ENCODE results near the gene ZBTB7C. TPM values are rescaled to one million over a fixed set of nuclear protein-coding genes. Genes with fewer than 3 reads are reported as not detected.

The ZBTB7C gene
- total RNA-seq, 1 experiment from 2014 or later: 0.33 TPM

DNA sequence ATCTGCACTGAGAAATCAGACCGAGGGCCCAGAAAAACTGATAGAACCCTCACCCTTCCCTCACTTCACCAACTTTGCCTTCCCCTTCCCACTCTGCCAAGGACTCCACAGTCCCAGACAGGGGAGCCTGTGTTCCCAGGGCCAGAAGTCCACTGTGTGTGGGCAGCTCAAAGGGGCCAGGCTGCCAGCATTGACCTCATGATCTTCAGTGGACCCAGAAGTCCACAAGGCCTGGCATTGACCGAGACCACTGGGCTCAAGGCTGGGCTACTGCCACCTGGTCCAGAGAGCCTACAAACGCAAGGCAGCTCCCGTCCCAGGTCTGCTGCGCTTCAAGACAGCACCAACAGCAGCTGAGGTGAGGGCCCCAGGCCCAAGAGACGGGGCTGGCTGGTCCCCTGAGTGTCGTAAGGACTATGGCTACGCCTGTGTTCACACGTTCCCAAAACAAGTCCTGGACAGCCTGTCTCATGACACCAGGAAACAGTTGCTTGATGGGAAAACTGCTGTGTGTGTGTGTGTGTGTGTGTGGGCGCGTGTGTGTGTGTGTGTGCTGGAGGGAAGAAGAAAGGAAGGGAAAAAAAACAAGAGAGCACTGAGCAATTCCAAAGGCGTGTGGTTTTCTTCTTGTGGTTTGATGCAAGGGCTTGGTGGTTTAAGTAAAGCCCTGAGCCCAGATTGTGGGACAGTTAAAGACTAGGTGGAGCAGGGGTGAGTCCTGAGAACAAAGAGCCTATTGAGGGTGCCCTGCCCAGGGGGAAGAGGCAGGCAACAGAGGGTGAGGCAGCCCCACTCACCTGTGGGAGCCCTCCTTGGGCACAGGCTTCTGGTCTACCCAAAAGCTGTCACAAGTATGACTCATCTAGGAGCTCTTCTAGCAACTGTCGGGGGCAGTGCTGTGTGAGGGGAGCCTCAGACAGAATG lies 46.6 kb upstream of the ZBTB7C start:
- H3K27me3 ChIP-seq (ENCODE audit: insufficient read depth, low read length): no peaks in the 10 kb centered on the region
- peaks cover 2% of the 10 kb centered on the region; the same call in 1 of the 2 replicates for H3K79me2 ChIP-seq (ENCODE audit: insufficient read depth, low read length)
- H3K9me3 ChIP-seq (ENCODE audit: control insufficient read depth, low read depth, low read length): no peaks in the 10 kb centered on the region
- H2AK5ac ChIP-seq (ENCODE audit: insufficient read length, low read length): no peak overlapping the region
- no peak overlapping the region for H3K14ac ChIP-seq (ENCODE audit: insufficient read depth, low read length)
- H3K23me2 ChIP-seq (ENCODE audit: insufficient read length, low read depth, low read length, poor library complexity, severe bottlenecking): no peaks in the 10 kb centered on the region
- no peak overlapping the region for H3K23ac ChIP-seq (ENCODE audit: insufficient read length, low read depth, low read length)
- no peak overlapping the region for H3K9ac ChIP-seq (ENCODE audit: extremely low read depth, insufficient read length, low read length)
- no peaks in the 10 kb centered on the region for H3K36me3 Mint-ChIP-seq (ENCODE audit: insufficient read depth in 1 of 3, low read depth in 3 of 3)
- H3K4me3 Mint-ChIP-seq: no peak overlapping the region
- no peak overlapping the region for H3K27ac ChIP-seq (ENCODE audit: insufficient read length, low read depth, low read length)
- no peak overlapping the region for H2AFZ ChIP-seq (ENCODE audit: low read length)
- H4K20me1 ChIP-seq (ENCODE audit: control insufficient read depth, insufficient read depth, insufficient read length): no peaks in the 10 kb centered on the region
- H3K9me3 Mint-ChIP-seq: no peaks in the 10 kb centered on the region
- no peak overlapping the region for H2BK15ac ChIP-seq (ENCODE audit: low read depth, low read length)
- DNase-seq: no peak
- H3K27ac Mint-ChIP-seq: peak overlapping the region in 2 of 3 experiments; percentile 23 to 53; a peak in 2 of 7 replicates
- H4K91ac ChIP-seq (ENCODE audit: insufficient read length, low read depth, low read length): no peak overlapping the region
- no peak overlapping the region for H2BK12ac ChIP-seq (ENCODE audit: insufficient read length, low read depth, low read length)
- H3K4me1 ChIP-seq (ENCODE audit: insufficient read depth, low read length): no peaks in the 10 kb centered on the region
- peaks cover 5% of the 10 kb centered on the region in 2 experiments for H3K4me1 Mint-ChIP-seq
- no peak overlapping the region for H3K56ac ChIP-seq (ENCODE audit: insufficient read length, low read depth, low read length)
- H2BK20ac ChIP-seq (ENCODE audit: low read depth, low read length, poor library complexity, severe bottlenecking): no peak overlapping the region
- TF ChIP-seq, protein P1, sequence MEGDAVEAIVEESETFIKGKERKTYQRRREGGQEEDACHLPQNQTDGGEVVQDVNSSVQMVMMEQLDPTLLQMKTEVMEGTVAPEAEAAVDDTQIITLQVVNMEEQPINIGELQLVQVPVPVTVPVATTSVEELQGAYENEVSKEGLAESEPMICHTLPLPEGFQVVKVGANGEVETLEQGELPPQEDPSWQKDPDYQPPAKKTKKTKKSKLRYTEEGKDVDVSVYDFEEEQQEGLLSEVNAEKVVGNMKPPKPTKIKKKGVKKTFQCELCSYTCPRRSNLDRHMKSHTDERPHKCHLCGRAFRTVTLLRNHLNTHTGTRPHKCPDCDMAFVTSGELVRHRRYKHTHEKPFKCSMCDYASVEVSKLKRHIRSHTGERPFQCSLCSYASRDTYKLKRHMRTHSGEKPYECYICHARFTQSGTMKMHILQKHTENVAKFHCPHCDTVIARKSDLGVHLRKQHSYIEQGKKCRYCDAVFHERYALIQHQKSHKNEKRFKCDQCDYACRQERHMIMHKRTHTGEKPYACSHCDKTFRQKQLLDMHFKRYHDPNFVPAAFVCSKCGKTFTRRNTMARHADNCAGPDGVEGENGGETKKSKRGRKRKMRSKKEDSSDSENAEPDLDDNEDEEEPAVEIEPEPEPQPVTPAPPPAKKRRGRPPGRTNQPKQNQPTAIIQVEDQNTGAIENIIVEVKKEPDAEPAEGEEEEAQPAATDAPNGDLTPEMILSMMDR (conservative IDR thresholded peaks at IDR 0.05): no peak
- H3K4ac ChIP-seq (ENCODE audit: low read depth, low read length): no peak overlapping the region
- no peak overlapping the region for H3K4me2 ChIP-seq (ENCODE audit: insufficient read depth, insufficient read length, low read length)
- no peak overlapping the region for H2BK5ac ChIP-seq (ENCODE audit: insufficient read length, low read length)
- no peaks in the 10 kb centered on the region for H3K79me1 ChIP-seq (ENCODE audit: insufficient read depth, low read depth, low read length, poor library complexity, severe bottlenecking)
- no CpG with 5 or more reads among the region's 13 CpGs for WGBS (ENCODE audit: extremely low coverage, insufficient read length, low lambda C conversion rate)
- H3K18ac ChIP-seq (ENCODE audit: insufficient read length, low read depth, low read length): no peak overlapping the region
- H4K5ac ChIP-seq (ENCODE audit: insufficient read length, low read depth, low read length): no peak overlapping the region
- H3K27me3 Mint-ChIP-seq (ENCODE audit: low read depth): peaks cover 11% of the 10 kb centered on the region
- H4K8ac ChIP-seq (replicated peaks; ENCODE audit: insufficient read length, low read depth, low read length): no peak overlapping the region
- no peak overlapping the region for H3T11ph ChIP-seq (ENCODE audit: low read length)
- H2BK120ac ChIP-seq (ENCODE audit: low read depth, low read length, poor library complexity, severe bottlenecking): no peak overlapping the region

Measured in H9 (cell line).